GM19467 (cell line): ENCODE data around the gene YAE1.
"Not testable (repeated sequence)": the region's sequence is repeated elsewhere in the genome, so short reads cannot be mapped to it uniquely, and the experiment has no call there.

Source experiments
- ATAC-seq: cut with Tn5 transposase; IDR thresholded peaks from one replicate; pipeline ENCODE4 v1.9.1; 2021; ENCODE audit warnings: mild to moderate bottlenecking, moderate library complexity; ENCODE audit not compliant: unreplicated experiment

The YAE1 gene, protein sequence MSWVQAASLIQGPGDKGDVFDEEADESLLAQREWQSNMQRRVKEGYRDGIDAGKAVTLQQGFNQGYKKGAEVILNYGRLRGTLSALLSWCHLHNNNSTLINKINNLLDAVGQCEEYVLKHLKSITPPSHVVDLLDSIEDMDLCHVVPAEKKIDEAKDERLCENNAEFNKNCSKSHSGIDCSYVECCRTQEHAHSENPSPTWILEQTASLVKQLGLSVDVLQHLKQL

GRCh38 chr7:39566023-39566921, at the start of gene YAE1:
TSS of gene YAE1 (plus strand) at chr7:39566404. CDS start at chr7:39566419, 15 bp downstream.
- peak; percentile 99 for ATAC-seq

- no peak for ATAC-seq
These were observed 49.7 kb upstream of the YAE1 start for GRCh38 chr7:39516498-39516897.

GRCh38 chr7:39517240-39517639, 49.0 kb upstream of the YAE1 start:
- no peak for ATAC-seq

- ATAC-seq: no peak
These were observed 40.3 kb upstream of the YAE1 start for GRCh38 chr7:39525926-39526325.

- ATAC-seq: no peak
These were observed 39.5 kb upstream of the YAE1 start for GRCh38 chr7:39526666-39527065.

- no peak for ATAC-seq
These were observed 38.9 kb upstream of the YAE1 start for GRCh38 chr7:39527296-39527695.

- ATAC-seq: no peak
These were observed 38.3 kb upstream of the YAE1 start for GRCh38 chr7:39527951-39528350.

DNA sequence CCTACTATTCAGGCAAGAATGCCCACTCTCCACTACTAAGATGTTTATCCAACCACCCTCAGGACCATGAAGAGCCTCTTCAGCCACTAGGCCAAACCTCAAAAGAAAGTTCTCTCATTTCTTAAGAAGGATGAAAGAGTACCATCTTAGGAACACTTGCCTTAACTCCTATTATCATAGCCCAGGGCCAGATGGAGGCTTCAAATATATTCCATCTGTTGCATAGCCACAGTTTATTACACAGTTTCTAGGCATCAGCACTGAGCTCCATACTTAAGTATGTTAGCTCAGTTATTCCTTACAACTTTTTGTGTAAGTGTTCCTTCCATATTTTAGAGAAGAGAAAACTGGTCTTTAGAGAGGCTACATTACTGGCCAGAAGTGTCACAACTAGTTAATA, 37.4 kb upstream of the YAE1 start:
- no peak for ATAC-seq

DNA sequence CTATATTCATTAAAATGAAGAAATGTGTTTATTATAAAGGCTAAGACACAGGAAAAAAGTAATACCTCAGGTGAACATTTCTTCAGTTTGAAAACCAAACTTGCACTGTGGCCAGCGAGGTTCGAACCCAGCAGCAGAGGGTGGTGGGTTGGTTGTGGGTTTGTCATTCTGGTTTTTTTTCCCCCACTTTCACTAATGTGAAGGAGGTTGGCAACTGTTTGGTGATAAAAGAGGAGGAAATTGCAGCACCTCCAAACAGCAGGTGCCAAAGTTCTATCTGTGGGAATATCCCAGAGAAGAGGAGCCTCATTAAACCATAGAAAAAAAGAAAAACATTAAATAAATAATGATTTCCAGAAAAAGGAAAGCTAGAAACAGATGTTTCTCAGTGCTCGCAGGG, 36.6 kb upstream of the YAE1 start:
- no peak for ATAC-seq

GRCh38 chr7:39530971-39531370, 35.2 kb upstream of the YAE1 start:
- no peak for ATAC-seq

GRCh38 chr7:39531818-39532217, 34.4 kb upstream of the YAE1 start:
- no peak for ATAC-seq

GRCh38 chr7:39532832-39533231, 33.4 kb upstream of the YAE1 start:
- no peak for ATAC-seq

DNA sequence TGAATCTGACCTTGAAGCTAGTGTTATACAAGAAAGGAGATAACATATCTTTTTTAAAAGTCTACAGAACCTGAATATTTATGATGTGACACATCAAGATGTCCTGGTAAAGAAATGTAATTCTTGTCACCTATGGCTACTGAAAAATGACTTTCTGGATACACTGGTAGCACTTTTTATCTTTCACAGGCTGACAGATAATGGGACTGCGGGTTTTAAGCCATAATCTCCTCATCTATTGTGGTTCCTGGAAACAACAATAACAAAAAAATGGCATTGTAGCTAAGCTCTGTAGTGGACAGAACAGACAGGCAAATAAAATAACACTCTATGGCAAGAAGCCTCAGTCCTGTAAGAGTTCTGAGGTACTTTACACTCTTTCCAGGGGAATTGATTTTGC, 31.6 kb upstream of the YAE1 start:
- ATAC-seq: no peak

DNA sequence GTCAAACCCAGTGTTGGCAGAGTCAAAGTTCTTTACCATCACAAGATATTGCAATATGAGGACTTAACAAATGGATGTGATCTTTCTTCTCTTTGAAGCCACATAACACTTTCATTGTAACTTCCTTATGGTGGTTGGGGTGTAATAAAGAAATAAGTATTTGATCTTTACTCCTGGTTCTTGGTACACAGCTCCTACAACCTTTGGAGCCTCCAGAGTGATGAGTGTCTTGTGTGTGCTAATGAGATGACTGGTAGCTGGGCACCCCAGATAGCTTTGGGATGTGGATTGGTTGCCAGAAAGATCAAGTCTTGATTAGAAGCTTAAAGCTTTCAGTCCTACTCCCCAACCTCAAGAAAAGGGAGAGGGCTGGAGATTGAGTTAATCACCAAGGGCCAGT, 31.1 kb upstream of the YAE1 start:
- no peak for ATAC-seq

DNA sequence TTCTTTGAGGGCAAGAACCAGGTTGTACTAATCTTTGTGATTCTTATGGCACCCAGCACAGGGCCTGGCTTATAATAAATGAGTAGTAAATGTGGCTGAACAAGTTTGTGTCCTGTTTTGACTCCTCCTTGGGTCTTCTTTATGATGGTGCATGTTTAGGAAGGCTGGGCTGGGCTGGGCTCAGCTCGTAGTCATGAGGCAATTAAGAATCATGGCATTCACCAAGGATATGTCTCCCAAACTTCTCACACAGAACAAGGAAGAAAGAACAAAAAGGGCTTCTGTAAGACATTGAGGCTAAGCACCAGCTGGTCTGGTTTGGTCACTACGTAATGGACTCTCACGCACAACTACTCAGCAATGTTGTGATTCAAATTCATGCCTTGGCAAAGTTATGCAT, 30.5 kb upstream of the YAE1 start:
- no peak for ATAC-seq

- no peak for ATAC-seq
These were observed 29.3 kb upstream of the YAE1 start for GRCh38 chr7:39536951-39537350.

GRCh38 chr7:39539816-39540215, 26.4 kb upstream of the YAE1 start:
- no peak for ATAC-seq

DNA sequence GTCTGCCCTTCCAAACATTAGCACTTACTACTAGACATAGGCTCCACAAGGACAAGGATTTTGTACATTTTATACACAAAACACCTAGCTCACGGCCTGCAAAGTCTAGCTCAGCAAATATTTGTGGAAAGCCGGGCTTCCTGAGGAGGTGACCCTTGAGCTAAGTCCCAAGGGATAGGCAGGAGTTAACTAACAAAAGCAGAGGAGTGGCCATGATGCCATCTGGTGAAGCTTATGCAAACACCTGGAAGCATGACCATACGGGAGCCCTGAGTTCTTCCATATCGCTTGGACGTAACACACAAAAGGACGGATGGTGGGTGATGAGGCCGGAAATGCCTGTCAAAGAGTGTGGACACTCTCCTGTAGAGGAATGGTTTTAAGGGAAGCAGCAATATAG, 25.9 kb upstream of the YAE1 start:
- ATAC-seq: no peak

DNA sequence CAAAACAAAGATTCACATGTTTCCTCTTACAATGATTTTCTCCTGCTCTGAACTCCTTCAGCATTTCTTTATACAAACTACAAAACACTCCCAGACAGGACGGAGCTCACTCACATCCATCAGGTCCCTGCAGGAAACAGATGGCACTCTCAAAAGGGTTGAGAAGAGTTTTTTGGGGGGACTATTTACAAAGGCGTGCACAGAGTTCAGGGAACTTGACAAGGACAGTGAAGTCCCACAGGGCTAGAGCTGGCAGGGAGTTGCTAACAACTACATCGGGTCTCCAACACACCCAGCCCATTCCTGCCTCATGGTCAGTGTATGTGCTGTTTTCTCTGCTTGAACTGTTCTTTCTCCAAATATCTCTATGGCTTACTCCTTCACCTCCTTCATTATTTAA, 24.7 kb upstream of the YAE1 start:
- no peak for ATAC-seq

GRCh38 chr7:39544774-39545173, 21.4 kb upstream of the YAE1 start:
- ATAC-seq: not testable (repeated sequence)

DNA sequence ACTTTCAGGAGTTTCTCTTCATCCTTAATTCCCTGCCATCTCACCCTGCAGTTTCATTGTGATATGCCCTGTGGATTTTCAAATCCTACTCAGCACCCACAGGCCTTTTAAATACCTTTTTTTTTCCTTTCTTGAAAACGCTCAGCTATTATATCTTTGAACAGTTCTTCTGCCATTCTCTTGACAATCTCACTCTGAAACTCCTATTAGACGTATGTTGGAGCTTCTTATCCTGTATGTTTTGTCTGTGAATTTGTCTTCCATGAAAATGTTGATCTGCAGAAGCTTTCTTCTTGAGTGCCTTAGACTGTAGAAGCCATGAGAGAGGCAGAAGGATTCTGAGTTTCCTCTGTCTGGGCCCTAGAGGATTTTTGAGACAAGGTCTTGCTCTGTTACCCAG, 18.9 kb upstream of the YAE1 start:
- ATAC-seq: no peak

DNA sequence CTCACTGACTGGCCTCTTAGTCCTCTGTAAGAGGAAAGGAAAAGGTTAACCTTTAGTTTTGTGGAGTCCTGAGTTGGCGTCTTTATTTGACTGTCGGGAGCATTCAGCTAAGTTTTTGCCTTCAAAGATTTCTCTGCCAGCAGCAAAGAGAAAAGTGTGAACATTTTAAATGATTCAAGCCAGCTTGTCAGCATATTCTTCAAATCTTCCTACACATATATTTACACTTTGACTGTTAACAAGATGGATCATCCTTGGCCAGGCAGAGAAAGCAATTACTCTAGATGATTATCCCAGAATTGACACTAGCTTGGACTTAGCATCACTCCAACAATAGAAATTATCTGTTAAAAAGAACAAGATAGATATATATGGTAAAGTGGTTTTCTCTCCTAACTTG, 15.8 kb upstream of the YAE1 start:
- ATAC-seq: no peak
